ENCODE measurements around the gene RAD51B.
"Not testable (repeated sequence)": the region's sequence is repeated elsewhere in the genome, so short reads cannot be mapped to it uniquely, and the experiment has no call there.

- not testable (repeated sequence) for TF ChIP-seq CTCF (conservative IDR thresholded peaks at IDR 0.05; ENCODE audit: low read depth, low read length); EZH2 (IDR thresholded peaks at IDR 0.05; ENCODE audit: borderline replicate concordance, low read depth, low read length, poor library complexity, severe bottlenecking)
Measured at GRCh38 chr14:68698773-68699172, 879.2 kb downstream of the RAD51B start.

All from A673 (cell line).